A549 treated with AZD9567 at 1 μM for 4 hours (cell line): ENCODE results near the gene YPEL4. TPM values are rescaled to one million over a fixed set of nuclear protein-coding genes. Genes with fewer than 3 reads are reported as not detected.

Experiments used
- total RNA-seq: library from RNA; stranded (reverse); fragments of 200-300 nt; extraction: Qiagen RNA extraction; gene quantifications from 5 replicates; pipeline ENCODE4 v1.2.3, GENCODE V29; 2022; ENCODE audit not compliant: insufficient read depth

The YPEL4 gene
- 0.23 to 0.45 TPM (median 0.27 TPM) in 4 of 5 replicates, not detected in the other for total RNA-seq

GRCh38 chr11:57649826-57650738 is at the start of gene YPEL4:
YPEL4 (minus strand) TSS chr11:57649912; CDS start chr11:57647107, 2,805 bp downstream.

GRCh38 chr11:57667736-57668433 is 18.2 kb upstream of the YPEL4 start, which contains the start of gene ZDHHC5:
ZDHHC5 (plus strand) TSS chr11:57668114; CDS start chr11:57673091, 4,977 bp downstream.

GRCh38 chr11:57657194-57658022 is 7.7 kb upstream of the YPEL4 start, which contains the start of gene CLP1:
CLP1 (plus strand) TSS chr11:57657762; CDS start chr11:57659477, 1,715 bp downstream.

GRCh38 chr11:57597461-57597915 is 52.2 kb downstream of the YPEL4 start, which contains the start of gene SERPING1:
SERPING1 (plus strand) TSS chr11:57597685; CDS start chr11:57598271, 586 bp downstream.

Other genes starting within 250 kb of the YPEL4 start
- gene SLC43A3, start 222.8 kb downstream of the YPEL4 start, total RNA-seq: 0.23 to 0.34 TPM (median 0.29 TPM) in 4 of 5 replicates, not detected in the other
- gene RTN4RL2, start 189.4 kb downstream of the YPEL4 start, total RNA-seq: 70.3 to 89.4 TPM (median 76.9 TPM) in 5 replicates
- gene SLC43A1, start 134.2 kb downstream of the YPEL4 start, total RNA-seq: 2.2 to 7.3 TPM (median 2.6 TPM) in 5 replicates
- 149 to 169 TPM (median 162 TPM) in 5 replicates for gene TIMM10, start 119.2 kb downstream of the YPEL4 start, total RNA-seq
- gene SMTNL1, start 112.3 kb downstream of the YPEL4 start, total RNA-seq: not detected in 5 replicates
- 34.8 to 41.9 TPM (median 37.3 TPM) in 5 replicates for gene UBE2L6, start 82.2 kb downstream of the YPEL4 start, total RNA-seq
- 0.55 to 1.6 TPM (median 0.84 TPM) in 5 replicates for gene SERPING1, start 52.2 kb downstream of the YPEL4 start, total RNA-seq
- 24.5 to 31.6 TPM (median 30.3 TPM) in 5 replicates for gene CLP1, start 7.8 kb upstream of the YPEL4 start, total RNA-seq
- gene ZDHHC5, start 18.2 kb upstream of the YPEL4 start, total RNA-seq: 68.2 to 96.5 TPM (median 70.7 TPM) in 5 replicates
- gene MED19, start 62.3 kb upstream of the YPEL4 start, total RNA-seq: 30.6 to 36.9 TPM (median 32.6 TPM) in 5 replicates
- 140 to 159 TPM (median 149 TPM) in 5 replicates for gene TMX2, start 62.7 kb upstream of the YPEL4 start, total RNA-seq
- gene SELENOH, start 91.6 kb upstream of the YPEL4 start, total RNA-seq: 77.3 to 152 TPM (median 138 TPM) in 5 replicates
- not detected in 5 replicates for gene BTBD18, start 101.9 kb upstream of the YPEL4 start, total RNA-seq
- gene CTNND1, start 111.9 kb upstream of the YPEL4 start, total RNA-seq: 52.0 to 59.8 TPM (median 55.4 TPM) in 5 replicates